ENCODE data around the gene ROCK2.

ROCK2 gene

GRCh38 chr2:11224887-11225286 lies 119.5 kb downstream of the ROCK2 start:
- ChIA-PET CTCF (interaction anchor here (0.6 kb wide), 1 partner anchor 363 kb away, joined by 3 read pairs; no protein-coding TSS in a partner anchor), POLR2A (no interaction called here)
- DNase-seq (ENCODE audit: extremely low spot score), result no peak
- TF ChIP-seq LEF1 (IDR thresholded peaks at IDR 0.05; ENCODE audit: borderline replicate concordance) (no peak), SUZ12 (IDR thresholded peaks at IDR 0.05) (no peak), L3MBTL2 (conservative IDR thresholded peaks at IDR 0.05) (no peak), ELF4 (IDR thresholded peaks at IDR 0.05) (no peak), ARNT (IDR thresholded peaks at IDR 0.05) (no peak), SP1 (IDR thresholded peaks at IDR 0.05) (no peak), FOXA1 (IDR thresholded peaks at IDR 0.05) (no peak), NFRKB (IDR thresholded peaks at IDR 0.05) (no peak), ZNF384 (IDR thresholded peaks at IDR 0.05) (no peak), HDGF (IDR thresholded peaks at IDR 0.05; ENCODE audit: borderline replicate concordance) (no peak), FOXM1 (IDR thresholded peaks at IDR 0.05; ENCODE audit: borderline replicate concordance) (no peak), FOXK2 (IDR thresholded peaks at IDR 0.05) (no peak), BHLHE40 (IDR thresholded peaks at IDR 0.05; ENCODE audit: borderline replicate concordance) (no peak), PKNOX1 (IDR thresholded peaks at IDR 0.05) (no peak), TARDBP (IDR thresholded peaks at IDR 0.05) (no peak), CTBP1 (IDR thresholded peaks at IDR 0.05; ENCODE audit: borderline replicate concordance) (no peak)

- CTCF ChIA-PET, result no interaction called here
- no peak for DNase-seq (ENCODE audit: extremely low spot score)
- POLR2A ChIA-PET, result no interaction called here
- TF ChIP-seq LEF1 (IDR thresholded peaks at IDR 0.05; ENCODE audit: borderline replicate concordance), result no peak
- no peak for TF ChIP-seq CTBP1 (IDR thresholded peaks at IDR 0.05; ENCODE audit: borderline replicate concordance)
- no peak for TF ChIP-seq BHLHE40 (IDR thresholded peaks at IDR 0.05; ENCODE audit: borderline replicate concordance)
- TF ChIP-seq SUZ12 (IDR thresholded peaks at IDR 0.05), result no peak
- TF ChIP-seq TARDBP (IDR thresholded peaks at IDR 0.05), result no peak
- no peak for TF ChIP-seq FOXM1 (IDR thresholded peaks at IDR 0.05; ENCODE audit: borderline replicate concordance)
- no peak for TF ChIP-seq L3MBTL2 (conservative IDR thresholded peaks at IDR 0.05)
- TF ChIP-seq ARNT (IDR thresholded peaks at IDR 0.05), result no peak
- no peak for TF ChIP-seq HDGF (IDR thresholded peaks at IDR 0.05; ENCODE audit: borderline replicate concordance)
- no peak for TF ChIP-seq FOXK2 (IDR thresholded peaks at IDR 0.05)
- TF ChIP-seq ELF4 (IDR thresholded peaks at IDR 0.05), result no peak
- TF ChIP-seq ZNF384 (IDR thresholded peaks at IDR 0.05), result no peak
- TF ChIP-seq FOXA1 (IDR thresholded peaks at IDR 0.05), result no peak
- TF ChIP-seq SP1 (IDR thresholded peaks at IDR 0.05), result no peak
- no peak for TF ChIP-seq PKNOX1 (IDR thresholded peaks at IDR 0.05)
- no peak for TF ChIP-seq NFRKB (IDR thresholded peaks at IDR 0.05)
These were observed 121.6 kb downstream of the ROCK2 start for GRCh38 chr2:11222845-11223244.

GRCh38 chr2:11220445-11220844 lies 124.0 kb downstream of the ROCK2 start:
- ChIA-PET POLR2A (no interaction called here), CTCF (no interaction called here)
- TF ChIP-seq FOXK2 (IDR thresholded peaks at IDR 0.05) (no peak), CTBP1 (IDR thresholded peaks at IDR 0.05; ENCODE audit: borderline replicate concordance) (no peak), ELF4 (IDR thresholded peaks at IDR 0.05) (no peak), PKNOX1 (IDR thresholded peaks at IDR 0.05) (no peak), FOXA1 (IDR thresholded peaks at IDR 0.05) (no peak), BHLHE40 (IDR thresholded peaks at IDR 0.05; ENCODE audit: borderline replicate concordance) (no peak), ARNT (IDR thresholded peaks at IDR 0.05) (no peak), FOXM1 (IDR thresholded peaks at IDR 0.05; ENCODE audit: borderline replicate concordance) (no peak), SP1 (IDR thresholded peaks at IDR 0.05) (no peak)
- no peak for DNase-seq (ENCODE audit: extremely low spot score)

GRCh38 chr2:11215407-11215806 lies 129.0 kb downstream of the ROCK2 start:
- no peak for DNase-seq (ENCODE audit: extremely low spot score)
- TF ChIP-seq FOXM1 (IDR thresholded peaks at IDR 0.05; ENCODE audit: borderline replicate concordance), result no peak
- no peak for TF ChIP-seq ZNF384 (IDR thresholded peaks at IDR 0.05)
- TF ChIP-seq FOXA1 (IDR thresholded peaks at IDR 0.05), result no peak
- no peak for TF ChIP-seq FOXK2 (IDR thresholded peaks at IDR 0.05)
- TF ChIP-seq SUZ12 (IDR thresholded peaks at IDR 0.05), result no peak
- no peak for TF ChIP-seq ELF4 (IDR thresholded peaks at IDR 0.05)
- TF ChIP-seq TARDBP (IDR thresholded peaks at IDR 0.05), result no peak
- TF ChIP-seq HDGF (IDR thresholded peaks at IDR 0.05; ENCODE audit: borderline replicate concordance), result no peak
- TF ChIP-seq SP1 (IDR thresholded peaks at IDR 0.05), result no peak
- TF ChIP-seq NFRKB (IDR thresholded peaks at IDR 0.05), result no peak
- ChIA-PET CTCF (no interaction called here), POLR2A (no interaction called here)

GRCh38 chr2:11214770-11215169 lies 129.7 kb downstream of the ROCK2 start:
- POLR2A ChIA-PET, result no interaction called here
- TF ChIP-seq FOXA1 (IDR thresholded peaks at IDR 0.05) (no peak), HDGF (IDR thresholded peaks at IDR 0.05; ENCODE audit: borderline replicate concordance) (no peak), TARDBP (IDR thresholded peaks at IDR 0.05) (no peak), ZNF384 (IDR thresholded peaks at IDR 0.05) (no peak), CTBP1 (IDR thresholded peaks at IDR 0.05; ENCODE audit: borderline replicate concordance) (no peak), ELF4 (IDR thresholded peaks at IDR 0.05) (no peak)
- DNase-seq (ENCODE audit: extremely low spot score), result no peak
- CTCF ChIA-PET, result no interaction called here

GRCh38 chr2:11213975-11214374 lies 130.5 kb downstream of the ROCK2 start:
- CTCF ChIA-PET, result no interaction called here
- no peak for DNase-seq (ENCODE audit: extremely low spot score)
- POLR2A ChIA-PET, result no interaction called here
- TF ChIP-seq FOXA1 (IDR thresholded peaks at IDR 0.05) (no peak), LEF1 (IDR thresholded peaks at IDR 0.05; ENCODE audit: borderline replicate concordance) (no peak), FOXM1 (IDR thresholded peaks at IDR 0.05; ENCODE audit: borderline replicate concordance) (no peak), TARDBP (IDR thresholded peaks at IDR 0.05) (no peak), CTBP1 (IDR thresholded peaks at IDR 0.05; ENCODE audit: borderline replicate concordance) (no peak), L3MBTL2 (conservative IDR thresholded peaks at IDR 0.05) (no peak), PKNOX1 (IDR thresholded peaks at IDR 0.05) (no peak), NFRKB (IDR thresholded peaks at IDR 0.05) (no peak), SUZ12 (IDR thresholded peaks at IDR 0.05) (no peak), ELF4 (IDR thresholded peaks at IDR 0.05) (no peak)

Data from HEK293T (cell line).